Osteoblast (primary cell): ENCODE data around the gene MOSMO. TPM values are rescaled to one million over a fixed set of nuclear protein-coding genes. Genes with fewer than 3 reads are reported as not detected.

Source experiments
- DNase-seq: peaks from one replicate; pipeline ENCODE4 v3.0.0; 2011; ENCODE audit warnings: low spot score, mixed read lengths; ENCODE audit not compliant: insufficient read length; ENCODE audit errors: missing footprints
- H2AFZ ChIP-seq: 2 replicates; pipeline ENCODE4 v1.6.0; 2011; ENCODE audit warnings: mild to moderate bottlenecking, low read length
- H3K27ac ChIP-seq: 2 replicates; pipeline ENCODE4 v1.5.1; 2011; ENCODE audit warnings: mild to moderate bottlenecking, low read depth, low read length, moderate library complexity
- H3K27me3 ChIP-seq: 2 replicates; pipeline ENCODE4 v1.6.0; 2012; ENCODE audit warnings: mild to moderate bottlenecking, control low read depth, inconsistent platforms, low read length, moderate library complexity; ENCODE audit not compliant: insufficient read depth
- H3K36me3 ChIP-seq: 2 replicates; pipeline ENCODE4 v1.5.1; 2011; ENCODE audit warnings: mild to moderate bottlenecking, low read length, control low read depth, moderate library complexity; ENCODE audit not compliant: insufficient read depth
- H3K4me1 ChIP-seq: 2 replicates; pipeline ENCODE4 v1.5.1; 2011; ENCODE audit warnings: mild to moderate bottlenecking, low read length, control low read depth, moderate library complexity; ENCODE audit not compliant: insufficient read depth
- H3K4me2 ChIP-seq: 2 replicates; pipeline ENCODE4 v1.6.0; 2011; ENCODE audit warnings: mild to moderate bottlenecking, low read length; ENCODE audit not compliant: insufficient read depth
- H3K4me3 ChIP-seq: fragments of 200-600 bp; sonication (generic); 3 replicates; pipeline ENCODE4 v1.5.1; 2012; ENCODE audit warnings: mild to moderate bottlenecking, low read length, inconsistent platforms; ENCODE audit not compliant: insufficient read depth
- H3K79me2 ChIP-seq: 2 replicates; pipeline ENCODE4 v1.6.0; 2012; ENCODE audit warnings: mild to moderate bottlenecking, low read length, control low read depth, inconsistent platforms; ENCODE audit not compliant: insufficient read depth
- H3K9me3 ChIP-seq: 2 replicates; pipeline ENCODE4 v1.5.1; 2011; ENCODE audit warnings: low read depth, low read length, control low read depth
- H4K20me1 ChIP-seq: 2 replicates; pipeline ENCODE4 v1.6.0; 2012; ENCODE audit warnings: mild to moderate bottlenecking, low read length, control low read depth; ENCODE audit not compliant: insufficient read depth
- CTCF ChIP-seq: IDR thresholded peaks from 2 replicates; pipeline ENCODE4 v1.5.1; 2011; ENCODE audit warnings: mild to moderate bottlenecking, low read depth, low read length, moderate library complexity; ENCODE audit errors: extremely low read depth
- total RNA-seq: library from RNA; depleted of rRNA; stranded (reverse); fragments of >200 nt; gene quantifications from 2 replicates; pipeline ENCODE4 v1.2.3, GENCODE V29; 2012

MOSMO gene
- total RNA-seq, 1 donor, result 15.2 TPM

DNA sequence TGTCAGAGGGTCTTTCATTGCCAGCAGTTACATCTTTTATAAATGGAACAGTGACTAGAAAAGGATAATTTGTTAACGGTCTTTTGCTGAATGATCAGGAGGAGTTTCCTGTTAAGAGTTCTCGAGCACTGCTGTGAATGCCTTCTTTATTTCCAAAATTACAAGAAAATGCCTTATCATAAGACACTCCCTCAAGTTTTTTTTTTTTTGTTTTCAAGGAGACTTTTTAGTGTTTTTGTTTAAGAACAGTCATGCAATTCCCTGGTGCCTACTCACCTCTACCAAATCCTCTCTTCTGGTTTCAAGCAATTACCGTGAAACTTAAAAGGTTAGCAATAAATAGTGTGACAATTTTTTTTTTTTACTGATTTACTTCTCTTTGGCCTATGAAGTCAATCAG lies 65.4 kb downstream of the MOSMO start:
- Histone ChIP-seq H3K27ac (no peak overlapping the region), H4K20me1 (peaks cover 17% of the 10 kb centered on the region), H3K79me2 (peaks cover 28% of the 10 kb centered on the region), H3K4me3 (no peak overlapping the region), H3K9me3 (no peaks in the 10 kb centered on the region), H3K4me2 (no peak overlapping the region), H3K27me3 (no peaks in the 10 kb centered on the region), H3K36me3 (no peaks in the 10 kb centered on the region), H2AFZ (no peak overlapping the region), H3K4me1 (peaks cover 16% of the 10 kb centered on the region)
- no peak for DNase-seq
- TF ChIP-seq CTCF, result no peak

DNA sequence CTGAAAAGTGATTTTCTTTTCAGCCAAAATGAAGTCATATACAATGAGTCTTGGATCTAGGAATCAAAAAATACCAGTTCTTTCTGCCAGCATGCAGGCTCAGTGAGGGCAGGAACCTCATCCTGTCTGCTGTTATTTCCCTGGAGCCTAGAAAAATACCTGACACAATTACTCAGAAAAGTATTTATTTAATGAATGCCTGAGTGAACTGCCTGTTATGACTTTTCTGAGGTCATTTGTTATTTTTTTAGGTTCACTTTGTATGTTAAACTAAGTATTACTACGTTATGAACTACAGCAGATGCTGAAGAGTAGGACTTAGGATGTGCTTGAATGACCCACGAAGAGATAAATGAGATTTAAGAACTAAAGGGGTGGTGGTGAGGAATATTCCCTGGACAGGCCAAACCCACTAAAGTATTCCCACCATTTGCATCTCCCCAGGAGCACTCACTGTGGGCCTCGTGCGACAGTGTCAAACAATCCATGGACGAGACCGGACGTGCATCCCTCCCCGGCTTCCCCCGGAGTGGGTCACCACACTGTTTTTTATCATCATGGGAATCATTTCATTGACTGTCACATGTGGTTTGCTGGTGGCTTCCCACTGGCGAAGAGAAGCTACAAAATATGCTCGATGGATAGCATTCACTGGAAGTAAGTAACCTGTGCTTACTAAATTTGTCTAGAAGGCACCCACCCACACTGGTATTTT lies 67.3 kb downstream of the MOSMO start:
- no peak for TF ChIP-seq CTCF
- DNase-seq, result no peak
- H3K79me2 ChIP-seq, result peaks cover 19% of the 10 kb centered on the region

GRCh38 chr16:22075776-22076175 lies 67.9 kb downstream of the MOSMO start:
- Histone ChIP-seq H3K27ac (no peak overlapping the region), H3K27me3 (no peaks in the 10 kb centered on the region), H3K79me2 (peaks cover 19% of the 10 kb centered on the region), H3K36me3 (no peaks in the 10 kb centered on the region), H3K9me3 (no peaks in the 10 kb centered on the region), H2AFZ (no peak overlapping the region), H3K4me1 (peaks cover 8% of the 10 kb centered on the region), H4K20me1 (peaks cover 12% of the 10 kb centered on the region), H3K4me2 (no peak overlapping the region), H3K4me3 (no peak overlapping the region)
- DNase-seq, result peak; percentile 80
- no peak for TF ChIP-seq CTCF

More for the DNA sequence above, 67.3 kb downstream of the MOSMO start:
- no peaks in the 10 kb centered on the region for H3K36me3 ChIP-seq
- no peak overlapping the region for H3K27ac ChIP-seq
- H2AFZ ChIP-seq, result no peak overlapping the region
- H3K9me3 ChIP-seq, result no peaks in the 10 kb centered on the region
- H3K4me3 ChIP-seq, result no peak overlapping the region
- peaks cover 14% of the 10 kb centered on the region for H4K20me1 ChIP-seq
- H3K27me3 ChIP-seq, result no peaks in the 10 kb centered on the region
- H3K4me2 ChIP-seq, result no peak overlapping the region
- H3K4me1 ChIP-seq, result peaks cover 14% of the 10 kb centered on the region

DNA sequence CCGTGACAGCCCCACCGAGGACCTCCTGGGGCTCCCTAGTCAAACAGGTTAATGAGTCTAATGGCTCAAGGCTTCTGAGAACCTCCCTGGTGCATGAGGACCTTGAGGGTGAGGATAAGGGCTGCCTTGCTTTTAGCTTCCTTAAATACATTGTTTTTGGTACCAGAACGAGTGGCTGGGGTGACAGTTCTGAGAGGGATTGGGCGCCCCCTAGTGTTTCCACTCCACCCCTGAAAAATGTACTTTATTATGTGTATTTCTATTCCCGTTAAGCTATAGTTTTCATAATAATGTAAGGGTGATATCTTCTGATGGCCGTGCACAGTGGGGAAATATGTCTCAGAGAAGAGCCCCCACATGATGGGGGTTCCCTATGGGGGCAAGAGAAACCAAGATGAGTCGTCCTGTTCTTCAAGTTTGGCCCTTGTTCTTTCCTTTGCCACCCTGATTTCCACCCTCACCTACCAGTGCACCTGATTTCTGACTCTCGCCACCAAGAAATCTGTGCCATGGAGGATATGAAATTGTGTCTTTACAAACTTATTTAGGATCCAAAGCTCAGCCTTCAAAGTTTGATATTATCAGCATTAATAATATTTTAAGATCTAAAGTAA lies 69.9 kb downstream of the MOSMO start:
- peak; percentile 96 for TF ChIP-seq CTCF
- Histone ChIP-seq H3K36me3 (no peaks in the 10 kb centered on the region), H3K27ac (no peak overlapping the region), H3K4me1 (peaks cover 5% of the 10 kb centered on the region), H2AFZ (no peak overlapping the region), H3K4me3 (no peak overlapping the region), H3K4me2 (no peak overlapping the region), H3K9me3 (no peaks in the 10 kb centered on the region), H3K79me2 (peaks cover 6% of the 10 kb centered on the region), H4K20me1 (peaks cover 5% of the 10 kb centered on the region), H3K27me3 (no peaks in the 10 kb centered on the region)
- DNase-seq, result peak; percentile 27
